ENCODE results near the gene MTG1.

The MTG1 gene

DNA sequence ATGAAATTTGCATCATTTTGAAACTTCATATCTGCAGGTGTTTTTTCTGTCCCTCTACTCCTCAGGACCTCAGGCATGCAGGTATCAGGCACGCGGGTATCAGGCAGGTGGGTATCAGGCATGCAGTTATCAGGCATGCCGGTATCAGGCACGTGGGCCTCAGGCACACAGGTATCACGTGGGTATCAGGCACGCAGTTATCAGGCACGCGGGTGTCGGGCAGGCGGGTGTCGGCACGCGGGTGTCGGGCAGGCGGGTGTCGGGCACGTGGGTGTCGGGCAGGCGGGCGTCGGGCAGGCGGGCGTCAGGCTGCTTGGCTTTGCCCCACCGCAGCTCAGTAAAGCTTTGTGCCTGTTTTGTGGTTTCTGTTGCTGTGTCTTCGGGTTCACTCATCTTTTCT is 21.8 kb downstream of the MTG1 start:
- Histone ChIP-seq H3K36me3 (replicated peaks; ENCODE audit: low read depth, low read length) (peaks cover 37% of the 10 kb centered on the region), H3K4me3 (ENCODE audit: low read length) (no peak overlapping the region), H3K79me2 (ENCODE audit: low read length) (no peaks in the 10 kb centered on the region), H3K27ac (ENCODE audit: low read length) (no peak overlapping the region), H2AFZ (ENCODE audit: low read depth, low read length) (no peak overlapping the region), H3K4me2 (ENCODE audit: low read length) (no peak overlapping the region), H3K9ac (ENCODE audit: low read length) (no peak overlapping the region), H3K9me3 (ENCODE audit: insufficient read depth, low read length) (peaks cover 12% of the 10 kb centered on the region; the same call in 1 of the 2 replicates), H3K27me3 (ENCODE audit: low read depth, low read length) (no peaks in the 10 kb centered on the region), H3K4me1 (ENCODE audit: low read length) (no peaks in the 10 kb centered on the region), H4K20me1 (ENCODE audit: insufficient read depth, low read length) (no peaks in the 10 kb centered on the region)
- TF ChIP-seq, protein P1, sequence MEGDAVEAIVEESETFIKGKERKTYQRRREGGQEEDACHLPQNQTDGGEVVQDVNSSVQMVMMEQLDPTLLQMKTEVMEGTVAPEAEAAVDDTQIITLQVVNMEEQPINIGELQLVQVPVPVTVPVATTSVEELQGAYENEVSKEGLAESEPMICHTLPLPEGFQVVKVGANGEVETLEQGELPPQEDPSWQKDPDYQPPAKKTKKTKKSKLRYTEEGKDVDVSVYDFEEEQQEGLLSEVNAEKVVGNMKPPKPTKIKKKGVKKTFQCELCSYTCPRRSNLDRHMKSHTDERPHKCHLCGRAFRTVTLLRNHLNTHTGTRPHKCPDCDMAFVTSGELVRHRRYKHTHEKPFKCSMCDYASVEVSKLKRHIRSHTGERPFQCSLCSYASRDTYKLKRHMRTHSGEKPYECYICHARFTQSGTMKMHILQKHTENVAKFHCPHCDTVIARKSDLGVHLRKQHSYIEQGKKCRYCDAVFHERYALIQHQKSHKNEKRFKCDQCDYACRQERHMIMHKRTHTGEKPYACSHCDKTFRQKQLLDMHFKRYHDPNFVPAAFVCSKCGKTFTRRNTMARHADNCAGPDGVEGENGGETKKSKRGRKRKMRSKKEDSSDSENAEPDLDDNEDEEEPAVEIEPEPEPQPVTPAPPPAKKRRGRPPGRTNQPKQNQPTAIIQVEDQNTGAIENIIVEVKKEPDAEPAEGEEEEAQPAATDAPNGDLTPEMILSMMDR (IDR thresholded peaks at IDR 0.05; ENCODE audit: low read depth, low read length) = no peak
- no peak for TF ChIP-seq EZH2phosphoT487 (IDR thresholded peaks at IDR 0.05; ENCODE audit: low read depth)

DNA sequence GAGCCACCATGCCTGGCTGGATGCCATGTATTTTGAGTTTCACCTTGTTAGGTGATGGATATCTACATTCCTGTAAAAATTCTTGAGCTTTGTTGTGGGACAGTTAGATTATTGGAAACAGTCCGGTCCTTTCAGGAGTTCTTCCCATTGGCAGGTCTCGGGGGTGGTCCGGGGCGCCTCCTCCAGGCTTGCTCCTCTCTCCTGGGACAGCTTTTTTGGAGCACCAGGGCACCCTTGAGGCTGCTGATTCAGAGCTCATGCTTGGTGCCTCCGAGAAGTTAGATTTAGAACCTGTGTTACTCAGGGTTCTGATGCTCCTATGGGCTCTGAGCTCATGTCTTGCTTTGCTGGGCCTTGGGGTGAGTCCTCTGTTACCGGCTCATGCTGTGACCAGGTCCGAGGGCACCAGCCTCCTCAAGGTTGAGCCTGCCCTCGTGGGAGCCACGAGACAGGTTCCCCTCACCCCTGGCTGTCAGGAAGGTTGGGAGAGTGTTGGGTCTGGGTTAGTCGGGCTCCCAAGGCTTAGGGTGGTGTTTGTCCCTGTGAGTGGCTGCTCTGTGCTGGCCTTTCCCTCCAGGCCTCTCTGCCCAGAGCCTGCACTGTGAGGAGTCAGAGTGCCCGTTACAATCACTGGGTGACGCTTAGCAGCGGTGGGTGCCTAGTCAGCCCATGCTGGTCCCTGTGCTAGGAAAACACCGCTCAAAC is 24.5 kb downstream of the MTG1 start:
- Histone ChIP-seq H2AFZ (ENCODE audit: low read depth, low read length) (no peak overlapping the region), H3K4me1 (ENCODE audit: low read length) (no peaks in the 10 kb centered on the region), H4K20me1 (ENCODE audit: insufficient read depth, low read length) (no peaks in the 10 kb centered on the region), H3K27ac (ENCODE audit: low read length) (no peak overlapping the region), H3K9me3 (ENCODE audit: insufficient read depth, low read length) (no peaks in the 10 kb centered on the region), H3K4me2 (ENCODE audit: low read length) (no peak overlapping the region), H3K27me3 (ENCODE audit: low read depth, low read length) (no peaks in the 10 kb centered on the region), H3K36me3 (replicated peaks; ENCODE audit: low read depth, low read length) (peaks cover 18% of the 10 kb centered on the region), H3K79me2 (ENCODE audit: low read length) (no peaks in the 10 kb centered on the region), H3K9ac (ENCODE audit: low read length) (no peak overlapping the region), H3K4me3 (ENCODE audit: low read length) (no peak overlapping the region)
- TF ChIP-seq EZH2phosphoT487 (IDR thresholded peaks at IDR 0.05; ENCODE audit: low read depth) = no peak
- TF ChIP-seq, protein P1 (IDR thresholded peaks at IDR 0.05; ENCODE audit: low read depth, low read length) = no peak

DNA sequence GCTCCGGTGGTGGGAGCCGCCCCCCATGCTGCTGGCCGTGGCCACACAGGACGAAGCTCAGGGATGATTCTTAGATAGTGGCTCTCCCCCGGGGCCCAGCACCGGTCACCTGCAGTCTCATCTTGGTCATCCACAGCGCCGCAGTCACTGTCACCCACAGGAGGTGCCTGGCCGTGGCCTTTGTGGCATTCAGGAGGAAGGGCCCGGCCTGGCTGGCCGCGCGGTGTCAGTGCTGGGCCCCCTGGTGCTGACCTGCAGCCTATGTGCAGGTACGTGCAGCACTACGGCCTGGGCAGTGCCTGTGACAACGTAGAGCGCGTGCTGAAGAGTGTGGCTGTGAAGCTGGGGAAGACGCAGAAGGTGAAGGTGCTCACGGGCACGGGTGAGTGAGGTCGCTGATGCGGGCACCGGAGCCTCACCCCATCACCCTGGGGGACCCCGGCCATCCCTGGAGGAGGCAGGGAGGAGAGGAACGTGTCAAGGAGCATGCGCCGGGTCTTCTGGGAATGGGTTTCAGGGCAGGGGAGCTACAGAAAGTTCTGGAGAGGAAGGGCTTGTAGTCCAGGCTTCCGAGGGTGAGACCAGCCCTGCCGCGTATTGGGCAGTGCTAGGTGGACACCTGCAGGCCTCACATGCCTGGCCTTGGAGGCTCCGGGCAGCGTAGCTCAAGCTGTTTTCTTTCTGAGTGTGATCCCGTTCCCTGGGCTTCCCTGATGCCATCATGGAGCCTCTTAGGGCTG is 25.4 kb downstream of the MTG1 start:
- Histone ChIP-seq H3K4me3 (ENCODE audit: low read length) (no peak overlapping the region), H3K27ac (ENCODE audit: low read length) (no peak overlapping the region), H2AFZ (ENCODE audit: low read depth, low read length) (no peak overlapping the region), H3K36me3 (replicated peaks; ENCODE audit: low read depth, low read length) (peaks cover 16% of the 10 kb centered on the region), H3K9ac (ENCODE audit: low read length) (no peak overlapping the region), H4K20me1 (ENCODE audit: insufficient read depth, low read length) (no peaks in the 10 kb centered on the region), H3K4me2 (ENCODE audit: low read length) (no peak overlapping the region), H3K9me3 (ENCODE audit: insufficient read depth, low read length) (no peaks in the 10 kb centered on the region), H3K79me2 (ENCODE audit: low read length) (no peaks in the 10 kb centered on the region), H3K4me1 (ENCODE audit: low read length) (no peaks in the 10 kb centered on the region), H3K27me3 (ENCODE audit: low read depth, low read length) (no peaks in the 10 kb centered on the region)
- TF ChIP-seq EZH2phosphoT487 (IDR thresholded peaks at IDR 0.05; ENCODE audit: low read depth) = no peak
- TF ChIP-seq, protein P1 (IDR thresholded peaks at IDR 0.05; ENCODE audit: low read depth, low read length) = no peak

DNA sequence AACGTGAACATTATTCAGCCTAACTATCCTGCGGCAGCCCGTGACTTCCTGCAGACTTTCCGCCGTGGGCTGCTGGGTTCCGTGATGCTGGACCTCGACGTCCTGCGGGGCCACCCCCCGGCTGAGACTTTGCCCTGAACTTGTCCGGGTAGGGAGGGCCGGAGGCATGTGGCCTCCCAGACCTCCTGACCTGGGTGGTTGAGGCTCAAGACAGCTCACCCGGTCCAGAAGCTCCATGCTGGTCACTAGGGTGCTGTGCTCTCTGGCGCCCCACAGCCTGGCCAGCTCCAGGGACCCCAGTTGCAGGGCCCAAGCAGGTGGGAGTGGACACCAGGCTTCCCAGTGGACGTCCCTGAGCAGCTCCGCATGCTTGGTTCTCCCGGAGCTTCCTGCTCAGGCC is 26.1 kb downstream of the MTG1 start:
- Histone ChIP-seq H3K36me3 (replicated peaks; ENCODE audit: low read depth, low read length) (peaks cover 16% of the 10 kb centered on the region), H3K27ac (ENCODE audit: low read length) (no peak overlapping the region), H3K4me2 (ENCODE audit: low read length) (no peak overlapping the region), H3K4me3 (ENCODE audit: low read length) (no peak overlapping the region), H3K4me1 (ENCODE audit: low read length) (no peaks in the 10 kb centered on the region), H3K79me2 (ENCODE audit: low read length) (no peaks in the 10 kb centered on the region), H3K27me3 (ENCODE audit: low read depth, low read length) (no peaks in the 10 kb centered on the region), H4K20me1 (ENCODE audit: insufficient read depth, low read length) (no peaks in the 10 kb centered on the region), H3K9me3 (ENCODE audit: insufficient read depth, low read length) (no peaks in the 10 kb centered on the region), H3K9ac (ENCODE audit: low read length) (no peak overlapping the region), H2AFZ (ENCODE audit: low read depth, low read length) (no peak overlapping the region)
- TF ChIP-seq, protein P1 (IDR thresholded peaks at IDR 0.05; ENCODE audit: low read depth, low read length) = no peak
- no peak for TF ChIP-seq EZH2phosphoT487 (IDR thresholded peaks at IDR 0.05; ENCODE audit: low read depth)
